CD4-positive, alpha-beta T cell treated with Interleukin-6 at 100 ng/mL for 8 hours (primary cell): Measurements from ENCODE around the gene FBLIM1.
"Not testable (repeated sequence)": the region's sequence is repeated elsewhere in the genome, so short reads cannot be mapped to it uniquely, and the experiment has no call there.

Source experiments
- DNase-seq: peaks from one replicate; pipeline ENCODE4 v3.0.0-alpha.2; 2020; ENCODE audit warnings: mixed read lengths, low spot score

FBLIM1 gene

GRCh38 chr1:15810073-15810472, 51.5 kb downstream of the FBLIM1 start:
- no peak for DNase-seq

GRCh38 chr1:15816674-15817073, 58.1 kb downstream of the FBLIM1 start:
- DNase-seq: no peak

- no peak for DNase-seq
Measured at GRCh38 chr1:15820478-15820877, 61.9 kb downstream of the FBLIM1 start.

- DNase-seq: no peak
Measured at GRCh38 chr1:15825800-15826199, 67.2 kb downstream of the FBLIM1 start.

- DNase-seq: no peak
Measured at GRCh38 chr1:15826810-15827507, 68.4 kb downstream of the FBLIM1 start.

- DNase-seq: not testable (repeated sequence)
Measured at GRCh38 chr1:15827567-15827966, 69.0 kb downstream of the FBLIM1 start.

- DNase-seq: not testable (repeated sequence)
Measured at GRCh38 chr1:15828931-15829330, 70.3 kb downstream of the FBLIM1 start.

- DNase-seq: no peak
Measured at GRCh38 chr1:15830258-15830657, 71.7 kb downstream of the FBLIM1 start.

GRCh38 chr1:15833069-15833679, 74.6 kb downstream of the FBLIM1 start:
- peak; percentile 67 for DNase-seq

GRCh38 chr1:15833842-15834405, 75.3 kb downstream of the FBLIM1 start:
- DNase-seq: no peak

- DNase-seq: peak; percentile 88
Measured at GRCh38 chr1:15834406-15835204, 76.0 kb downstream of the FBLIM1 start.

GRCh38 chr1:15835205-15835740, 76.7 kb downstream of the FBLIM1 start:
- DNase-seq: peak; percentile 21

- DNase-seq: peak; percentile 100
Measured at GRCh38 chr1:15835741-15836510, 77.3 kb downstream of the FBLIM1 start.
